Keratinocyte (primary cell): ENCODE measurements around the gene CREM.

Source experiments
- EZH2 ChIP-seq: IDR thresholded peaks from one replicate; pipeline ENCODE4 v1.6.1; 2012; ENCODE audit warnings: inconsistent platforms, mild to moderate bottlenecking, low read length, moderate library complexity
- TF ChIP-seq, protein P1 (sequence below), 3 experiments: IDR thresholded peaks in 1 of 3; conservative IDR thresholded peaks in 1 of 3; optimal IDR thresholded peaks in 1 of 3; 2 replicates in 2 of 3; 3 replicates in 1 of 3; pipeline versions ENCODE3 to v1.5.1; 2011; ENCODE audit warnings: low read length in 3 of 3, mild to moderate bottlenecking in 3 of 3, moderate library complexity in 2 of 3, control low read depth in 1 of 3, inconsistent platforms in 1 of 3; ENCODE audit not compliant: insufficient read depth in 2 of 3; ENCODE audit errors: extremely low read depth in 1 of 3

DNA sequence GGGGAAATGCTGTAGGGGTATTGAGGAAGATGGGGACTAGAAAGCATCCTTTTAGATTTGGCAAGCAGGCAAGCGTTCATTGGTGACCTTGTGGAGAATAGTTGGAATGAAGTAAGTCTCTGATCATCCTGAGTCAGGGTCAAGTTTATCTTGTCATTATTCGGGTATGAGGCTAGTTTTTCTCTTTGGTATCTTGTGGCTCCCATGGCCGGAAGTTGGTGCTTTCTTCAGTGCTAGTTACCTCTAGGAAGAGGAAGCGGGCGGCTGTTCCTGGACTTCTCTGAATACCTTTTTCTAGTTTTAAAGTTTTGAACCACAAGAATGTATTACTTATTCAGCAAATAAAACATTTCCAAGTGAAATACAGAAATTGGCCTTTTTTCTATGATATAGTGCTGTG is 9.2 kb downstream of the CREM start:
- TF ChIP-seq EZH2 = no peak
- TF ChIP-seq, protein P1, sequence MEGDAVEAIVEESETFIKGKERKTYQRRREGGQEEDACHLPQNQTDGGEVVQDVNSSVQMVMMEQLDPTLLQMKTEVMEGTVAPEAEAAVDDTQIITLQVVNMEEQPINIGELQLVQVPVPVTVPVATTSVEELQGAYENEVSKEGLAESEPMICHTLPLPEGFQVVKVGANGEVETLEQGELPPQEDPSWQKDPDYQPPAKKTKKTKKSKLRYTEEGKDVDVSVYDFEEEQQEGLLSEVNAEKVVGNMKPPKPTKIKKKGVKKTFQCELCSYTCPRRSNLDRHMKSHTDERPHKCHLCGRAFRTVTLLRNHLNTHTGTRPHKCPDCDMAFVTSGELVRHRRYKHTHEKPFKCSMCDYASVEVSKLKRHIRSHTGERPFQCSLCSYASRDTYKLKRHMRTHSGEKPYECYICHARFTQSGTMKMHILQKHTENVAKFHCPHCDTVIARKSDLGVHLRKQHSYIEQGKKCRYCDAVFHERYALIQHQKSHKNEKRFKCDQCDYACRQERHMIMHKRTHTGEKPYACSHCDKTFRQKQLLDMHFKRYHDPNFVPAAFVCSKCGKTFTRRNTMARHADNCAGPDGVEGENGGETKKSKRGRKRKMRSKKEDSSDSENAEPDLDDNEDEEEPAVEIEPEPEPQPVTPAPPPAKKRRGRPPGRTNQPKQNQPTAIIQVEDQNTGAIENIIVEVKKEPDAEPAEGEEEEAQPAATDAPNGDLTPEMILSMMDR (optimal IDR thresholded peaks at IDR 0.05 in 1 of 3, IDR thresholded peaks at IDR 0.05 in 1 of 3, conservative IDR thresholded peaks at IDR 0.05 in 1 of 3; ENCODE audit: extremely low read depth in 1 of 3, insufficient read depth in 2 of 3, low read length in 3 of 3) = no peak
